Vagina (tissue), 2 donors: Measurements from ENCODE around the gene CHAD.

Experiments used
- CTCF ChIP-seq, 3 experiments: fragments of 450-650 bp in 2 of 3; fragments of 200-600 bp in 1 of 3; sonication (generic) in 1 of 3; IDR thresholded peaks; one replicate each; pipeline ENCODE4 v1.5.1; 2017 to 2019; ENCODE audit warnings: antibody characterized with exemption in 3 of 3, mild to moderate bottlenecking in 2 of 3, moderate library complexity in 2 of 3
- POLR2A ChIP-seq, 2 donors: fragments of 450-650 bp; IDR thresholded peaks; one replicate each; pipeline ENCODE4 v1.6.1; 2017; ENCODE audit warnings: antibody characterized with exemption in 2 of 2, mild to moderate bottlenecking in 2 of 2, moderate library complexity in 2 of 2

- TF ChIP-seq CTCF (IDR thresholded peaks at IDR 0.05) (no peak), POLR2A (IDR thresholded peaks at IDR 0.05) (no peak)
Measured at GRCh38 chr17:50511058-50511457, 42.4 kb upstream of the CHAD start.
